Right lobe of liver (tissue), 4 donors: ENCODE measurements around the gene SLC8A2.

ENCODE experiments used
- CTCF ChIP-seq, 4 donors: fragments of 200-600 bp in 3 of 4; fragments of 450-650 bp in 1 of 4; IDR thresholded peaks; one replicate each; pipeline versions ENCODE4 v1.5.1 to v1.8.0; 2016 to 2022; ENCODE audit warnings: antibody characterized with exemption in 4 of 4, mild to moderate bottlenecking in 2 of 4
- POLR2A ChIP-seq: fragments of 450-650 bp; IDR thresholded peaks from one replicate; pipeline ENCODE4 v1.6.1; 2017; ENCODE audit warnings: antibody characterized with exemption, mild to moderate bottlenecking
- donor health status: DM: no; HTN: no; CAD: no.
- donor health status: DM: no; HTN: no; CAD: no.
- donor health status: DM: no; HTN: yes; CAD: no.

GRCh38 chr19:47510516-47511127 is 38.9 kb upstream of the SLC8A2 start:
- TF ChIP-seq CTCF (IDR thresholded peaks at IDR 0.05): no peak
- TF ChIP-seq POLR2A: no peak
